GM06990 (cell line): ENCODE measurements around the gene CBX2.

Experiments used
- DNase-seq: peaks from one replicate; pipeline ENCODE4 v3.0.0-alpha.2; 2011; ENCODE audit not compliant: insufficient read length; ENCODE audit errors: extremely low read depth
- H3K27me3 ChIP-seq: replicated peaks from 2 replicates; pipeline ENCODE4 v1.6.0; 2011; ENCODE audit warnings: low read length; ENCODE audit not compliant: control insufficient read depth, insufficient read depth
- H3K36me3 ChIP-seq: 2 replicates; pipeline ENCODE4 v1.5.1; 2011; ENCODE audit warnings: low read length; ENCODE audit not compliant: control insufficient read depth, insufficient read depth
- H3K4me3 ChIP-seq: replicated peaks from 2 replicates; pipeline ENCODE4 v1.5.1; 2011; ENCODE audit warnings: low read depth, mild to moderate bottlenecking, control low read depth, low read length
- CTCF ChIP-seq: IDR thresholded peaks from 2 replicates; pipeline ENCODE4 v1.5.1; 2011; ENCODE audit warnings: low read length, control low read depth, mild to moderate bottlenecking, inconsistent platforms; ENCODE audit not compliant: insufficient read depth, poor library complexity, severe bottlenecking

Gene CBX2

GRCh38 chr17:79794659-79795511 lies 16.9 kb downstream of the CBX2 start:
- no peak for DNase-seq
- Histone ChIP-seq H3K4me3 (no peak overlapping the region), H3K27me3 (peaks cover 7% of the 10 kb centered on the region), H3K36me3 (no peaks in the 10 kb centered on the region)
- TF ChIP-seq CTCF = no peak

DNA sequence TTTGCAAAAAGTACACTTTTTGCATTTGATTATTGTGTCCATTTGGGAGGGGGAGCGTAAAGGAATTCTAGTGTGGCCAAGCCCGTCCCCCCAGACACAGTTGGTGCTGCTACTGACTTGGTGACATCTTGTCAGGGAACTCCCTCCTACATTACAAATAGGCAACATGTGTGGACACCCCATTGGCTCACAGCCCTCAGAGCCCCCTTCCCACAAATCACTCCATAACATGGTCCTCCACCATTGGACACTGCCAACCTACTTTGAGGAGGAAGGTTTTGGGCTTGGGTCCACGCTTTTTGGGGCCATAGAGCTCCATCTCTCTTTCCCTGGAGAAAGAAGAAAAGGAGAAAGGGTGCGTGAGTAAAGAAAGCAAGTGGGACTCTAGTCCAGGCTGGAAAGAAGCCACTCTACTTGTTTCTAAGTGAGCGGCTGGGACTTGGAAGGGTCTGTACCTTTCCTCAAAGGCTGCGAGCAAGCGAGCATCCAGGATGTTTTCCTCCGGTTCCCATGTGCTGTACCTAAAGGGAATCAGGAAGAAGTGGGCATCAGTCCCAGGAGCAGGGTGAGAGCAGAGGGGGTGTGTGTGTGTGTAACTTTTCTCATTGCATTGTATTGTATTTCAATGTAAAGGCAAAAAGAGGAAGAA lies 18.0 kb downstream of the CBX2 start:
- DNase-seq = no peak
- Histone ChIP-seq H3K4me3 (peak overlapping the region; percentile 77), H3K36me3 (no peaks in the 10 kb centered on the region), H3K27me3 (peaks cover 8% of the 10 kb centered on the region)
- TF ChIP-seq CTCF = no peak

- DNase-seq = no peak
- Histone ChIP-seq H3K4me3 (peak overlapping the region; percentile 77), H3K36me3 (no peaks in the 10 kb centered on the region), H3K27me3 (peaks cover 8% of the 10 kb centered on the region)
- no peak for TF ChIP-seq CTCF
Measured at GRCh38 chr17:79796444-79796762, 18.5 kb downstream of the CBX2 start.

DNA sequence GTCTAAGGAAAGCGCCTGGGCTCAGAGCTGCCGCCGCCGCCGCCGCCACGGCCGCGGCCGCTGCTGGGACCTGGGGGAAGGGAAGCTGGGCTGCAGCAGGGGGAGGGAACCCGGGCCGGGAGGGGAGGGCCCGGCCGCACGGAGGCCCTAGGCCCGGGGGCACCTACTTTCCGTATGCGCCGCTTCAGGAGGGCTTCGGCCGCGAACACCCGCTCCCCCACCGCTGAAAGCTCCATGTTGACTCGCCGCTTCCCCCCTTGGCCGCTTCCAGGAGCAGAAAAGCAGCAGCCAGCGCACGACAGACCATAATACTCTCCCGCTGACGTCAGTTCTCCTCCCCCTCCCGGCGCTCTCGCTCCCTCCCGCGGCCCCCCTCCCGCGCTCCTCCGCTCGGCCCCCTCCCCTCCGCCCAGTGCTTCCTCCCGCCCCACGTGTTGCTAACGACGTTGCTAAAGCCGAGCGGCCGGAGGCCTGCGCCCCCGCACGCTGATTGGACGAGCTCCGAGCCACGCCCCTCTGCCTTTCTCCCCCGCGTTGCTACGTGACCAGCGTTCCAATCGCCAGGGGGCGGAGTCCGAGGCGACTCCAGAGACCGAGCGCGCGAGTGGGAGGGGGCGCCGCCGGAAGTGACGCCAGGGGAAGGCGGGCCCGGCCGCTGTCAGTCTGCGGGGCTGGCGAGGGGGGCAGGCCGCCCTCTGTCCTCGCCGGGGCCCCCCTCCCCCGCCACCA lies 19.0 kb downstream of the CBX2 start, which contains the start of gene CBX8:
TSS of gene CBX8 (minus strand) at position 315 of the 729 bp plus-strand sequence. CDS start at position 236, 79 bp downstream.
- H3K27me3 ChIP-seq = peaks cover 8% of the 10 kb centered on the region
- H3K36me3 ChIP-seq = no peaks in the 10 kb centered on the region
- peak within 1 kb of the TSS; percentile 77 for H3K4me3 ChIP-seq
- DNase-seq = peak; percentile 100
- TF ChIP-seq CTCF = no peak

- H3K36me3 ChIP-seq = no peaks in the 10 kb centered on the region
- no peak for TF ChIP-seq CTCF
- peak; percentile 50 for DNase-seq
- H3K4me3 ChIP-seq = peak overlapping the region; percentile 54
- peaks cover 8% of the 10 kb centered on the region for H3K27me3 ChIP-seq
Measured at GRCh38 chr17:79797492-79798298, 19.7 kb downstream of the CBX2 start.
